GM23338 (cell line): Measurements from ENCODE around the gene IFNLR1. TPM values are rescaled to one million over a fixed set of nuclear protein-coding genes. Genes with fewer than 3 reads are reported as not detected.

ENCODE experiments used
- ATAC-seq: fragments of 200-7000 bp; cut with Tn5 transposase; 3 replicates; pipeline ENCODE4 v1.9.1; 2020
- DNase-seq: peaks from one replicate; pipeline ENCODE4 v3.0.0-alpha.2; 2015; ENCODE audit warnings: low spot score
- H2AFZ ChIP-seq: fragments of 200-600 bp; sonication (generic); 2 replicates; pipeline ENCODE4 v1.8.0; 2016; ENCODE audit warnings: antibody characterized with exemption, mild to moderate bottlenecking, moderate library complexity
- H3F3A ChIP-seq: fragments of 200-600 bp; sonication (generic); replicated peaks from 2 replicates; pipeline ENCODE4 v1.8.0; 2017; ENCODE audit warnings: antibody characterized with exemption, mixed run types, low read depth
- H3K27ac ChIP-seq: fragments of 200-600 bp; sonication (generic); 2 replicates; pipeline ENCODE4 v1.6.1; 2016; ENCODE audit warnings: low read depth
- H3K27me3 ChIP-seq: fragments of 200-600 bp; sonication (generic); 2 replicates; pipeline ENCODE4 v1.8.0; 2016; ENCODE audit warnings: mild to moderate bottlenecking, mixed run types, moderate library complexity; ENCODE audit not compliant: insufficient read depth
- H3K36me3 ChIP-seq: fragments of 200-600 bp; sonication (generic); 2 replicates; pipeline ENCODE4 v1.8.0; 2016; ENCODE audit warnings: mild to moderate bottlenecking; ENCODE audit not compliant: insufficient read depth
- H3K4me1 ChIP-seq: fragments of 200-600 bp; sonication (generic); 2 replicates; pipeline ENCODE4 v1.8.0; 2016; ENCODE audit warnings: mild to moderate bottlenecking, moderate library complexity; ENCODE audit not compliant: insufficient read depth
- H3K4me2 ChIP-seq: fragments of 200-600 bp; sonication (generic); 2 replicates; pipeline ENCODE4 v1.7.1; 2017; ENCODE audit warnings: mixed run types
- H3K4me3 ChIP-seq: fragments of 200-600 bp; sonication (generic); 2 replicates; pipeline ENCODE4 v1.6.1; 2016; ENCODE audit warnings: mixed run types
- H3K79me2 ChIP-seq: fragments of 200-600 bp; sonication (generic); replicated peaks from 2 replicates; pipeline ENCODE4 v1.8.0; 2017; ENCODE audit warnings: mild to moderate bottlenecking; ENCODE audit not compliant: insufficient read depth
- H3K9me2 ChIP-seq: fragments of 200-600 bp; sonication (generic); 2 replicates; pipeline ENCODE4 v1.8.0; 2017; ENCODE audit not compliant: insufficient read depth
- H4K20me1 ChIP-seq: fragments of 200-600 bp; sonication (generic); replicated peaks from 2 replicates; pipeline ENCODE4 v1.8.0; 2017; ENCODE audit warnings: mild to moderate bottlenecking; ENCODE audit not compliant: insufficient read depth
- H3K27ac Mint-ChIP-seq: 2 replicates; pipeline ENCODE4 v1.8.0; 2020; ENCODE audit warnings: inconsistent platforms, mild to moderate bottlenecking, moderate library complexity, mixed read lengths
- H3K27me3 Mint-ChIP-seq: 3 replicates; pipeline ENCODE4 v1.8.0; 2022; ENCODE audit warnings: low read depth, mild to moderate bottlenecking, moderate library complexity, mixed read lengths, inconsistent platforms; ENCODE audit not compliant: insufficient read depth, poor library complexity
- H3K36me3 Mint-ChIP-seq: 3 replicates; pipeline ENCODE4 v1.8.0; 2021; ENCODE audit warnings: low read depth, mild to moderate bottlenecking, inconsistent platforms, moderate library complexity, mixed read lengths
- H3K4me1 Mint-ChIP-seq: 3 replicates; pipeline ENCODE4 v1.8.0; 2020; ENCODE audit warnings: mild to moderate bottlenecking, inconsistent platforms, mixed read lengths
- H3K4me3 Mint-ChIP-seq: 3 replicates; pipeline ENCODE4 v1.8.0; 2021; ENCODE audit warnings: moderate library complexity, mild to moderate bottlenecking, inconsistent platforms, mixed read lengths
- H3K9me3 Mint-ChIP-seq: 3 replicates; pipeline ENCODE4 v1.8.0; 2020; ENCODE audit warnings: moderate library complexity, mild to moderate bottlenecking, inconsistent platforms, mixed read lengths
- CREB1 ChIP-seq: fragments of 250-450 bp; sonication (Bioruptor Pico); IDR thresholded peaks from 2 replicates; pipeline ENCODE4 v1.5.0; 2020; ENCODE audit warnings: low read depth, mild to moderate bottlenecking, moderate library complexity
- EZH2 ChIP-seq: fragments of 200-600 bp; sonication (generic); IDR thresholded peaks from one replicate; pipeline ENCODE4 v1.8.0; 2017; ENCODE audit warnings: antibody characterized with exemption, mild to moderate bottlenecking, low read depth; ENCODE audit not compliant: unreplicated experiment
- EZH2phosphoT487 ChIP-seq: fragments of 200-600 bp; sonication (generic); IDR thresholded peaks from one replicate; pipeline ENCODE4 v1.8.1; 2018; ENCODE audit warnings: antibody characterized with exemption; ENCODE audit not compliant: unreplicated experiment
- JUNB ChIP-seq: IDR thresholded peaks from one replicate; pipeline ENCODE4 v1.6.1; 2016; ENCODE audit warnings: antibody characterized with exemption; ENCODE audit not compliant: unreplicated experiment
- NANOG ChIP-seq: IDR thresholded peaks from 2 replicates; pipeline ENCODE4 v1.6.1; 2016; ENCODE audit warnings: antibody characterized with exemption, borderline replicate concordance
- POLR2AphosphoS5 ChIP-seq: IDR thresholded peaks from 2 replicates; pipeline ENCODE4 v1.6.1; 2016; ENCODE audit warnings: antibody characterized with exemption, low read depth
- STAT1 ChIP-seq: IDR thresholded peaks from one replicate; pipeline ENCODE4 v1.6.1; 2016; ENCODE audit warnings: antibody characterized with exemption; ENCODE audit not compliant: unreplicated experiment
- ZNF114 ChIP-seq: fragments of 250-450 bp; sonication (Bioruptor Pico); IDR thresholded peaks from 2 replicates; pipeline ENCODE4 v1.5.0; 2020; ENCODE audit warnings: mild to moderate bottlenecking, moderate library complexity
- ZNF331 ChIP-seq: fragments of 250-450 bp; sonication (Bioruptor Pico); IDR thresholded peaks from 2 replicates; pipeline ENCODE4 v1.5.0; 2020; ENCODE audit warnings: low read depth, mild to moderate bottlenecking, moderate library complexity
- polyA plus RNA-seq: library from polyadenylated mRNA; unstranded; fragments of >200 nt; fragmentation: Nextera tagmentation; extraction: Ambion mirVana; gene quantifications from 2 replicates; pipeline ENCODE4 v1.2.1, GENCODE V29; 2016
- total RNA-seq: library from RNA; depleted of rRNA; stranded (reverse); fragments of >200 nt; shearing (Covaris generic); gene quantifications from 2 replicates; pipeline ENCODE4 v1.2.3, GENCODE V29; 2014
- TF ChIP-seq, protein P1 (sequence below): IDR thresholded peaks from 2 replicates; pipeline ENCODE4 v1.6.1; 2016; ENCODE audit warnings: antibody characterized with exemption
- TF ChIP-seq, protein P2 (sequence below): IDR thresholded peaks from one replicate; pipeline ENCODE4 v1.6.1; 2018; ENCODE audit warnings: antibody characterized with exemption; ENCODE audit not compliant: unreplicated experiment
- TF ChIP-seq, protein P3 (sequence below), 2 experiments: fragments of 200-600 bp in 1 of 2; sonication (generic) in 1 of 2; conservative IDR thresholded peaks; 2 replicates each; pipeline versions ENCODE4 v1.5.1 to v1.6.1; 2016 to 2017; ENCODE audit warnings: antibody characterized with exemption in 2 of 2, low read depth in 2 of 2, mild to moderate bottlenecking in 2 of 2, moderate library complexity in 1 of 2
- TF ChIP-seq, protein P4 (sequence below): fragments of 250-450 bp; sonication (Bioruptor Pico); IDR thresholded peaks from 2 replicates; pipeline ENCODE4 v1.5.0; 2020; ENCODE audit warnings: mild to moderate bottlenecking, moderate library complexity

The IFNLR1 gene
- total and polyA plus RNA-seq, 2 experiments from 2014 or later: 4.2 to 6.2 TPM

DNA sequence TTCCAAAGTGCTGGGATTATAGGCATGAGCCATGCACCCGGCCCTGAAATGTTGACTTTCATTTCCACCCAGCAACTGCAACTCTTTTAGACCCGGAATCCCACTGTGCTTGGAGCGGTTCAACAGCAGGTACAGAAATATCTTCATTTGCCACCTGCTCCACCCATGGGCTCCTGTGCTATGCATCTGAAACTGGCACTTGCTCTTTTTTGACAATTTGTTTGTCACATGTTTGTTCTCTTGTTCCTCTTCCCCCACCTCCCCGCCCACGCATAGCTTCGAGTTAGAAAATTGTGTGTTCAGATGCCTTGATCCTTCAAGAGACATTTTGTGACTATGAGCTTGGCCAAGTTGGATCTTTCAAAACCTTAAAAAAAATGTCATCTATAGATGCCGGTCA is 2.4 kb upstream of the IFNLR1 start:
- H3K27ac Mint-ChIP-seq: no peak overlapping the region
- Histone ChIP-seq H3K27ac (no peak overlapping the region), H2AFZ (no peak overlapping the region), H3K4me1 (peaks cover 12% of the 10 kb centered on the region), H3K4me3 (no peak overlapping the region), H3K27me3 (no peaks in the 10 kb centered on the region), H3K9me2 (no peaks in the 10 kb centered on the region), H4K20me1 (no peaks in the 10 kb centered on the region), H3K36me3 (no peaks in the 10 kb centered on the region), H3K4me2 (no peak overlapping the region), H3F3A (no peaks in the 10 kb centered on the region), H3K79me2 (0 out of 2 replicates have a peak, but pooled peaks cover 1% of the 10 kb centered on the region)
- H3K4me1 Mint-ChIP-seq: peaks cover 10% of the 10 kb centered on the region
- ATAC-seq: no peak
- H3K4me3 Mint-ChIP-seq: no peak overlapping the region
- H3K27me3 Mint-ChIP-seq: peaks cover 18% of the 10 kb centered on the region
- TF ChIP-seq EZH2phosphoT487: no peak
- TF ChIP-seq ZNF114 (CRISPR knock-in tag): no peak
- no peak for TF ChIP-seq NANOG
- TF ChIP-seq, protein P1, sequence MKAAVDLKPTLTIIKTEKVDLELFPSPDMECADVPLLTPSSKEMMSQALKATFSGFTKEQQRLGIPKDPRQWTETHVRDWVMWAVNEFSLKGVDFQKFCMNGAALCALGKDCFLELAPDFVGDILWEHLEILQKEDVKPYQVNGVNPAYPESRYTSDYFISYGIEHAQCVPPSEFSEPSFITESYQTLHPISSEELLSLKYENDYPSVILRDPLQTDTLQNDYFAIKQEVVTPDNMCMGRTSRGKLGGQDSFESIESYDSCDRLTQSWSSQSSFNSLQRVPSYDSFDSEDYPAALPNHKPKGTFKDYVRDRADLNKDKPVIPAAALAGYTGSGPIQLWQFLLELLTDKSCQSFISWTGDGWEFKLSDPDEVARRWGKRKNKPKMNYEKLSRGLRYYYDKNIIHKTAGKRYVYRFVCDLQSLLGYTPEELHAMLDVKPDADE: no peak
- no peak for TF ChIP-seq STAT1
- TF ChIP-seq, protein P2, sequence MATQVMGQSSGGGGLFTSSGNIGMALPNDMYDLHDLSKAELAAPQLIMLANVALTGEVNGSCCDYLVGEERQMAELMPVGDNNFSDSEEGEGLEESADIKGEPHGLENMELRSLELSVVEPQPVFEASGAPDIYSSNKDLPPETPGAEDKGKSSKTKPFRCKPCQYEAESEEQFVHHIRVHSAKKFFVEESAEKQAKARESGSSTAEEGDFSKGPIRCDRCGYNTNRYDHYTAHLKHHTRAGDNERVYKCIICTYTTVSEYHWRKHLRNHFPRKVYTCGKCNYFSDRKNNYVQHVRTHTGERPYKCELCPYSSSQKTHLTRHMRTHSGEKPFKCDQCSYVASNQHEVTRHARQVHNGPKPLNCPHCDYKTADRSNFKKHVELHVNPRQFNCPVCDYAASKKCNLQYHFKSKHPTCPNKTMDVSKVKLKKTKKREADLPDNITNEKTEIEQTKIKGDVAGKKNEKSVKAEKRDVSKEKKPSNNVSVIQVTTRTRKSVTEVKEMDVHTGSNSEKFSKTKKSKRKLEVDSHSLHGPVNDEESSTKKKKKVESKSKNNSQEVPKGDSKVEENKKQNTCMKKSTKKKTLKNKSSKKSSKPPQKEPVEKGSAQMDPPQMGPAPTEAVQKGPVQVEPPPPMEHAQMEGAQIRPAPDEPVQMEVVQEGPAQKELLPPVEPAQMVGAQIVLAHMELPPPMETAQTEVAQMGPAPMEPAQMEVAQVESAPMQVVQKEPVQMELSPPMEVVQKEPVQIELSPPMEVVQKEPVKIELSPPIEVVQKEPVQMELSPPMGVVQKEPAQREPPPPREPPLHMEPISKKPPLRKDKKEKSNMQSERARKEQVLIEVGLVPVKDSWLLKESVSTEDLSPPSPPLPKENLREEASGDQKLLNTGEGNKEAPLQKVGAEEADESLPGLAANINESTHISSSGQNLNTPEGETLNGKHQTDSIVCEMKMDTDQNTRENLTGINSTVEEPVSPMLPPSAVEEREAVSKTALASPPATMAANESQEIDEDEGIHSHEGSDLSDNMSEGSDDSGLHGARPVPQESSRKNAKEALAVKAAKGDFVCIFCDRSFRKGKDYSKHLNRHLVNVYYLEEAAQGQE: no peak
- TF ChIP-seq, protein P3, sequence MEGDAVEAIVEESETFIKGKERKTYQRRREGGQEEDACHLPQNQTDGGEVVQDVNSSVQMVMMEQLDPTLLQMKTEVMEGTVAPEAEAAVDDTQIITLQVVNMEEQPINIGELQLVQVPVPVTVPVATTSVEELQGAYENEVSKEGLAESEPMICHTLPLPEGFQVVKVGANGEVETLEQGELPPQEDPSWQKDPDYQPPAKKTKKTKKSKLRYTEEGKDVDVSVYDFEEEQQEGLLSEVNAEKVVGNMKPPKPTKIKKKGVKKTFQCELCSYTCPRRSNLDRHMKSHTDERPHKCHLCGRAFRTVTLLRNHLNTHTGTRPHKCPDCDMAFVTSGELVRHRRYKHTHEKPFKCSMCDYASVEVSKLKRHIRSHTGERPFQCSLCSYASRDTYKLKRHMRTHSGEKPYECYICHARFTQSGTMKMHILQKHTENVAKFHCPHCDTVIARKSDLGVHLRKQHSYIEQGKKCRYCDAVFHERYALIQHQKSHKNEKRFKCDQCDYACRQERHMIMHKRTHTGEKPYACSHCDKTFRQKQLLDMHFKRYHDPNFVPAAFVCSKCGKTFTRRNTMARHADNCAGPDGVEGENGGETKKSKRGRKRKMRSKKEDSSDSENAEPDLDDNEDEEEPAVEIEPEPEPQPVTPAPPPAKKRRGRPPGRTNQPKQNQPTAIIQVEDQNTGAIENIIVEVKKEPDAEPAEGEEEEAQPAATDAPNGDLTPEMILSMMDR (conservative IDR thresholded peaks at IDR 0.05; ENCODE audit: low read depth in 2 of 2): no peak
- TF ChIP-seq EZH2: no peak
- TF ChIP-seq JUNB: no peak
- TF ChIP-seq CREB1 (CRISPR knock-in tag): no peak
- TF ChIP-seq ZNF331 (CRISPR knock-in tag): no peak
- no peak for TF ChIP-seq POLR2AphosphoS5
- TF ChIP-seq, protein P4, sequence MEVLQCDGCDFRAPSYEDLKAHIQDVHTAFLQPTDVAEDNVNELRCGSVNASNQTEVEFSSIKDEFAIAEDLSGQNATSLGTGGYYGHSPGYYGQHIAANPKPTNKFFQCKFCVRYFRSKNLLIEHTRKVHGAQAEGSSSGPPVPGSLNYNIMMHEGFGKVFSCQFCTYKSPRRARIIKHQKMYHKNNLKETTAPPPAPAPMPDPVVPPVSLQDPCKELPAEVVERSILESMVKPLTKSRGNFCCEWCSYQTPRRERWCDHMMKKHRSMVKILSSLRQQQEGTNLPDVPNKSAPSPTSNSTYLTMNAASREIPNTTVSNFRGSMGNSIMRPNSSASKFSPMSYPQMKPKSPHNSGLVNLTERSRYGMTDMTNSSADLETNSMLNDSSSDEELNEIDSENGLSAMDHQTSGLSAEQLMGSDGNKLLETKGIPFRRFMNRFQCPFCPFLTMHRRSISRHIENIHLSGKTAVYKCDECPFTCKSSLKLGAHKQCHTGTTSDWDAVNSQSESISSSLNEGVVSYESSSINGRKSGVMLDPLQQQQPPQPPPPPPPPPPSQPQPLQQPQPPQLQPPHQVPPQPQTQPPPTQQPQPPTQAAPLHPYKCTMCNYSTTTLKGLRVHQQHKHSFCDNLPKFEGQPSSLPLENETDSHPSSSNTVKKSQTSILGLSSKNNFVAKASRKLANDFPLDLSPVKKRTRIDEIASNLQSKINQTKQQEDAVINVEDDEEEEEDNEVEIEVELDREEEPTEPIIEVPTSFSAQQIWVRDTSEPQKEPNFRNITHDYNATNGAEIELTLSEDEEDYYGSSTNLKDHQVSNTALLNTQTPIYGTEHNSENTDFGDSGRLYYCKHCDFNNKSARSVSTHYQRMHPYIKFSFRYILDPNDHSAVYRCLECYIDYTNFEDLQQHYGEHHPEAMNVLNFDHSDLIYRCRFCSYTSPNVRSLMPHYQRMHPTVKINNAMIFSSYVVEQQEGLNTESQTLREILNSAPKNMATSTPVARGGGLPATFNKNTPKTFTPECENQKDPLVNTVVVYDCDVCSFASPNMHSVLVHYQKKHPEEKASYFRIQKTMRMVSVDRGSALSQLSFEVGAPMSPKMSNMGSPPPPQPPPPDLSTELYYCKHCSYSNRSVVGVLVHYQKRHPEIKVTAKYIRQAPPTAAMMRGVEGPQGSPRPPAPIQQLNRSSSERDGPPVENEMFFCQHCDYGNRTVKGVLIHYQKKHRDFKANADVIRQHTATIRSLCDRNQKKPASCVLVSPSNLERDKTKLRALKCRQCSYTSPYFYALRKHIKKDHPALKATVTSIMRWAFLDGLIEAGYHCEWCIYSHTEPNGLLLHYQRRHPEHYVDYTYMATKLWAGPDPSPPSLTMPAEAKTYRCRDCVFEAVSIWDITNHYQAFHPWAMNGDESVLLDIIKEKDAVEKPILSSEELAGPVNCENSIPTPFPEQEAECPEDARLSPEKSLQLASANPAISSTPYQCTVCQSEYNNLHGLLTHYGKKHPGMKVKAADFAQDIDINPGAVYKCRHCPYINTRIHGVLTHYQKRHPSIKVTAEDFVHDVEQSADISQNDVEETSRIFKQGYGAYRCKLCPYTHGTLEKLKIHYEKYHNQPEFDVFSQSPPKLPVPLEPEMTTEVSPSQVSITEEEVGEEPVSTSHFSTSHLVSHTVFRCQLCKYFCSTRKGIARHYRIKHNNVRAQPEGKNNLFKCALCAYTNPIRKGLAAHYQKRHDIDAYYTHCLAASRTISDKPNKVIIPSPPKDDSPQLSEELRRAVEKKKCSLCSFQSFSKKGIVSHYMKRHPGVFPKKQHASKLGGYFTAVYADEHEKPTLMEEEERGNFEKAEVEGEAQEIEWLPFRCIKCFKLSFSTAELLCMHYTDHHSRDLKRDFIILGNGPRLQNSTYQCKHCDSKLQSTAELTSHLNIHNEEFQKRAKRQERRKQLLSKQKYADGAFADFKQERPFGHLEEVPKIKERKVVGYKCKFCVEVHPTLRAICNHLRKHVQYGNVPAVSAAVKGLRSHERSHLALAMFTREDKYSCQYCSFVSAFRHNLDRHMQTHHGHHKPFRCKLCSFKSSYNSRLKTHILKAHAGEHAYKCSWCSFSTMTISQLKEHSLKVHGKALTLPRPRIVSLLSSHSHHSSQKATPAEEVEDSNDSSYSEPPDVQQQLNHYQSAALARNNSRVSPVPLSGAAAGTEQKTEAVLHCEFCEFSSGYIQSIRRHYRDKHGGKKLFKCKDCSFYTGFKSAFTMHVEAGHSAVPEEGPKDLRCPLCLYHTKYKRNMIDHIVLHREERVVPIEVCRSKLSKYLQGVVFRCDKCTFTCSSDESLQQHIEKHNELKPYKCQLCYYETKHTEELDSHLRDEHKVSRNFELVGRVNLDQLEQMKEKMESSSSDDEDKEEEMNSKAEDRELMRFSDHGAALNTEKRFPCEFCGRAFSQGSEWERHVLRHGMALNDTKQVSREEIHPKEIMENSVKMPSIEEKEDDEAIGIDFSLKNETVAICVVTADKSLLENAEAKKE (CRISPR knock-in tag): no peak
- DNase-seq: no peak
- H3K9me3 Mint-ChIP-seq: no peaks in the 10 kb centered on the region; the same call in 2 of the 3 replicates
- H3K36me3 Mint-ChIP-seq: no peaks in the 10 kb centered on the region; the same call in 2 of the 3 replicates
